Panc1 (cell line): ENCODE results near the gene PHTF2. TPM values are rescaled to one million over a fixed set of nuclear protein-coding genes. Genes with fewer than 3 reads are reported as not detected.

Source experiments
- ATAC-seq: fragments of 200-7000 bp; cut with Tn5 transposase; 2 replicates; pipeline ENCODE4 v1.9.1; 2020; ENCODE audit warnings: mild to moderate bottlenecking, moderate library complexity
- BruUV-seq: library from RNA; stranded (reverse); fragments of 400-500 nt; replicated peaks from 2 replicates; lab custom pipeline; 2021; lab: Mats Ljungman, UMichigan
- CTCF ChIA-PET: fragments of 300-600 bp; sonication (Branson Sonifier 250); formaldehyde crosslinking; loops from one replicate; lab custom pipeline; 2022; ENCODE audit warnings: antibody characterized with exemption; lab: Charles Lee
- POLR2A ChIA-PET: fragments of 300-600 bp; sonication (Branson Sonifier 250); formaldehyde crosslinking; loops from one replicate; lab custom pipeline; 2022; ENCODE audit warnings: antibody characterized with exemption; lab: Charles Lee
- DNase-seq: peaks from one replicate; pipeline ENCODE4 v3.0.0-alpha.2; 2010; ENCODE audit warnings: low read depth, low spot score
- H3K27ac ChIP-seq: 2 replicates; pipeline ENCODE4 v1.5.1; 2011; ENCODE audit warnings: mild to moderate bottlenecking, low read length, inconsistent platforms
- H3K27me3 ChIP-seq: fragments of 200-500 bp; sonication (Bioruptor generic); 2 replicates; pipeline ENCODE4 v1.6.0; 2014; ENCODE audit warnings: low read length, inconsistent platforms; ENCODE audit not compliant: control insufficient read depth, insufficient read depth
- H3K36me3 ChIP-seq: fragments of 200-500 bp; sonication (Bioruptor generic); 2 replicates; pipeline ENCODE4 v1.5.1; 2014; ENCODE audit warnings: inconsistent platforms, mild to moderate bottlenecking, low read length, moderate library complexity; ENCODE audit not compliant: control insufficient read depth, insufficient read depth
- H3K4me1 ChIP-seq: 2 replicates; pipeline ENCODE4 v1.5.1; 2011; ENCODE audit warnings: inconsistent platforms, mild to moderate bottlenecking, low read length, moderate library complexity; ENCODE audit not compliant: control insufficient read depth, insufficient read depth
- H3K4me3 ChIP-seq, 2 experiments: 2 replicates each; pipeline ENCODE4 v1.5.1; 2011 to 2012; ENCODE audit warnings: low read depth in 2 of 2, low read length in 2 of 2, mild to moderate bottlenecking in 2 of 2, inconsistent platforms in 1 of 2, moderate library complexity in 1 of 2
- H3K9me3 ChIP-seq: fragments of 200-500 bp; sonication (Bioruptor generic); 2 replicates; pipeline ENCODE4 v1.5.1; 2014; ENCODE audit warnings: low read depth, mild to moderate bottlenecking, inconsistent platforms, low read length, moderate library complexity; ENCODE audit not compliant: control insufficient read depth, insufficient read depth
- CTCF ChIP-seq: fragments of 450-650 bp; IDR thresholded peaks from 2 replicates; pipeline ENCODE4 v1.5.1; 2017; ENCODE audit warnings: mild to moderate bottlenecking
- POLR2AphosphoS5 ChIP-seq: IDR thresholded peaks from 2 replicates; pipeline ENCODE4 v1.6.1; 2012; ENCODE audit warnings: mild to moderate bottlenecking, low read depth, low read length, moderate library complexity
- REST ChIP-seq, 2 experiments: IDR thresholded peaks; 2 replicates each; pipeline ENCODE4 v1.6.1; 2011 to 2012; ENCODE audit warnings: low read depth in 2 of 2, control low read depth in 1 of 2, low read length in 1 of 2, mild to moderate bottlenecking in 1 of 2, moderate library complexity in 1 of 2; ENCODE audit not compliant: insufficient read depth in 1 of 2
- SIN3A ChIP-seq: IDR thresholded peaks from 2 replicates; pipeline ENCODE4 v1.6.1; 2012; ENCODE audit warnings: low read depth, mild to moderate bottlenecking, low read length, moderate library complexity, borderline replicate concordance; ENCODE audit not compliant: insufficient read depth
- TCF7L2 ChIP-seq: IDR thresholded peaks from 2 replicates; pipeline ENCODE4 v1.6.1; 2011; ENCODE audit warnings: mild to moderate bottlenecking, low read depth, low read length, inconsistent platforms
- in situ Hi-C: cut with HindIII; loops from 2 replicates; pipeline ENCODE4 v1.10.0; 2016; ENCODE audit warnings: low sequenced_read_pairs, low pct_unique_long_range_greater_than_20kb
- intact Hi-C: fragments of 100-400 bp; cut with micrococcal nuclease; formaldehyde crosslinking; loops from one replicate; pipeline ENCODE4 v1.10.0; 2022; ENCODE audit not compliant: unreplicated experiment
- total RNA-seq: library from RNA; stranded (reverse); gene quantifications from one replicate; pipeline ENCODE4 v1.2.1, GENCODE V29; 2021; ENCODE audit not compliant: unreplicated experiment

Gene PHTF2
- total RNA-seq, 1 experiment from 2014 or later: 61.5 TPM

- DNase-seq (no peak), ATAC-seq (no peak)
- in situ Hi-C loops (no loop called here), intact Hi-C loops (no loop called here)
- H3K27me3 ChIP-seq: no peaks in the 10 kb centered on the region
- peaks cover under 1% of the 10 kb centered on the region; the same call in 1 of the 2 replicates for H3K36me3 ChIP-seq
- no peak overlapping the region for H3K4me3 ChIP-seq
- ChIA-PET POLR2A (no interaction called here), CTCF (no interaction called here)
- TF ChIP-seq TCF7L2: no peak
- TF ChIP-seq CTCF: no peak
- TF ChIP-seq SIN3A: no peak
- no peak for TF ChIP-seq POLR2AphosphoS5
- no peak for TF ChIP-seq REST (IDR thresholded peaks at IDR 0.05; ENCODE audit: insufficient read depth in 1 of 2, low read depth in 2 of 2, low read length in 1 of 2)
- no TSS peak for BruUV-seq
- H3K4me1 ChIP-seq: peaks cover under 1% of the 10 kb centered on the region; the same call in 1 of the 2 replicates
- no peak overlapping the region for H3K27ac ChIP-seq
- no peaks in the 10 kb centered on the region for H3K9me3 ChIP-seq
Observed at GRCh38 chr7:77786018-77786417, 12.6 kb upstream of the PHTF2 start.

GRCh38 chr7:77786741-77787140 lies 11.8 kb upstream of the PHTF2 start:
- CTCF ChIA-PET: no interaction called here
- no TSS peak for BruUV-seq
- DNase-seq: no peak
- Histone ChIP-seq H3K4me1 (peaks cover 8% of the 10 kb centered on the region; the same call in 1 of the 2 replicates), H3K27ac (no peak overlapping the region), H3K36me3 (no peaks in the 10 kb centered on the region), H3K9me3 (no peaks in the 10 kb centered on the region), H3K4me3 (no peak overlapping the region), H3K27me3 (no peaks in the 10 kb centered on the region)
- intact Hi-C loops (no loop called here), in situ Hi-C loops (no loop called here)
- POLR2A ChIA-PET: no interaction called here
- no peak for TF ChIP-seq CTCF
- TF ChIP-seq SIN3A: no peak
- no peak for TF ChIP-seq REST (IDR thresholded peaks at IDR 0.05; ENCODE audit: insufficient read depth in 1 of 2, low read depth in 2 of 2, low read length in 1 of 2)
- no peak for TF ChIP-seq TCF7L2
- TF ChIP-seq POLR2AphosphoS5: no peak
- no peak for ATAC-seq
